ENCODE measurements around the gene THAP11. TPM values are rescaled to one million over a fixed set of nuclear protein-coding genes. Genes with fewer than 3 reads are reported as not detected.

The THAP11 gene
- total RNA-seq = 24.8 and 28.9 TPM in 2 replicates

GRCh38 chr16:67841816-67842508 lies at the start of gene THAP11:
Gene THAP11, plus strand, starts transcription at chr16:67842320. Its CDS starts 235 bp downstream, at chr16:67842555.
- H3K4me3 ChIP-seq (ENCODE audit: low read depth, low read length) = peak within 1 kb of the TSS; percentile 99
- TF ChIP-seq CTCF (IDR thresholded peaks at IDR 0.05; ENCODE audit: insufficient read depth, low read depth, low read length) = peak; percentile 82
- DNase-seq (ENCODE audit: low read depth) = peak; percentile 95

GRCh38 chr16:67796099-67796718 lies 45.9 kb upstream of the THAP11 start:
- no peak for DNase-seq (ENCODE audit: low read depth)
- H3K4me3 ChIP-seq (ENCODE audit: low read depth, low read length) = no peak overlapping the region
- no peak for TF ChIP-seq CTCF (IDR thresholded peaks at IDR 0.05; ENCODE audit: insufficient read depth, low read depth, low read length)

DNA sequence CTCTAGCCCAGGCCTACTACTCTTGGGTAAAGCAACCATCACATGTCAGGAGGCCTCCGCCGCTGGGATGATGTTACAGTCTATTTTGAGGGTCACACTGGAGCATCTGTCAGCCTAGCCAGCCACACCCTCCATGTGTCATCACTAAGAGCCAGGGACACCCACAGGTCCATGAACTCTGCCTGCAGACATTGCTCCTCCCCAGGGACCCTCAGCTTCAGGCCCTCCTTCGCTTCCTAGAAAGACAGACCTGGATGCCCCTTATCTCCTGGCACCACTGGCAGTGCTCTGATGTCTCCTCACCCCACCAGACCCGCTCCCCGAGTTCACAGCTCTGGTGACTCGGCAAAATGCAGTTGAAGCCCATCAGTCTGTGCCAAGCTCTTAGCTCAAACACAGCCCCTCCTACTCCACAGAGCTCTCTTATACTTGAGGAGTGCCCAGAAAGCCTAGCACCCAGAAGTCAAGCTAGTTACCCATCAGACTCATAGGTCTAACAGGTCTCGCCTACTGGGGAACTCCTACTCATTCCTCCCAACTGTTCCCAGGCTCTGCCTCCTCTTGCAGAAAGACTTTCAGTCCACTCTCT lies 41.7 kb upstream of the THAP11 start:
- H3K4me3 ChIP-seq (ENCODE audit: low read depth, low read length) = no peak overlapping the region
- TF ChIP-seq CTCF (IDR thresholded peaks at IDR 0.05; ENCODE audit: insufficient read depth, low read depth, low read length) = no peak
- no peak for DNase-seq (ENCODE audit: low read depth)

GRCh38 chr16:67801241-67801640 lies 40.9 kb upstream of the THAP11 start:
- no peak overlapping the region for H3K4me3 ChIP-seq (ENCODE audit: low read depth, low read length)
- no peak for TF ChIP-seq CTCF (IDR thresholded peaks at IDR 0.05; ENCODE audit: insufficient read depth, low read depth, low read length)
- DNase-seq (ENCODE audit: low read depth) = no peak

- TF ChIP-seq CTCF (IDR thresholded peaks at IDR 0.05; ENCODE audit: insufficient read depth, low read depth, low read length) = no peak
- no peak overlapping the region for H3K4me3 ChIP-seq (ENCODE audit: low read depth, low read length)
- no peak for DNase-seq (ENCODE audit: low read depth)
These were observed 40.2 kb upstream of the THAP11 start for GRCh38 chr16:67801883-67802282.

DNA sequence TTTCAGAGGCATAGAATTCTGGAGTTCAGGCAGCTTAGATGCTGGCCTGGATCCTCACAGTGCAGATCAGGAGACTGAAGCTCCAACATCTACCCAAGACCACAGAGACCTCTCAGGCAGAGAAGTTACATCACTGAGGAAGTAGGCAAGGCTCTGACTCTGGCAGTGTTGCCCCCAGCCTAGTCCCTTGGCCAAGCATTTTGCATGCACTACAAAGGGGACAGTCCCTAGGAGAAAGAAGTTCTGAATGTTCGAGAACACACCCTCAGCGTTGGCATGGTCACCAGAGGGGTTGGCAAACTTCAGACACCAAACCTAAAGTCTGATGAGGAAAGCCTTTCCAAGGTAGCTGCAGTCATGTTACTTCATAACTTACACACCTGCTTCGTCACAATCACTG lies 38.2 kb upstream of the THAP11 start:
- TF ChIP-seq CTCF (IDR thresholded peaks at IDR 0.05; ENCODE audit: insufficient read depth, low read depth, low read length) = no peak
- H3K4me3 ChIP-seq (ENCODE audit: low read depth, low read length) = no peak overlapping the region
- DNase-seq (ENCODE audit: low read depth) = no peak
